ENCODE results near the gene ULBP3.
"Not testable (repeated sequence)": the region's sequence is repeated elsewhere in the genome, so short reads cannot be mapped to it uniquely, and the experiment has no call there.

DNA sequence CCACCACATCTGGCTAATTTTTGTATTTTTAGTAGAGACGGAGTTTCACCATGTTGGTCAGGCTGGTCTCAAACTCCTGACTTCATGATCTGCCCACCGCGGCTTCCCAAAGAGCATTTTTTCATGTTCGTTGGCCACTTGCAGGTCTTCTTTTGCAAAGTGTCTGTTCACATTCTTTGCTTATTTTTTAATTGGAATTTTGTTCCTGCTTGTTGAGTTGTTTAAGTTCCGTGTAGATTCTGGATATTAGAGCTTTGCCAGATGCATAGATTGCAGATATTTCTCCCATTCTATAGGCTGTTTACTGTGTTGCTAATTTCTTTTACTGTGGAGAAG lies 51.8 kb downstream of the ULBP3 start:
- not testable (repeated sequence) for TF ChIP-seq EZH2phosphoT487 (IDR thresholded peaks at IDR 0.05; ENCODE audit: borderline replicate concordance)
- TF ChIP-seq, protein P1, sequence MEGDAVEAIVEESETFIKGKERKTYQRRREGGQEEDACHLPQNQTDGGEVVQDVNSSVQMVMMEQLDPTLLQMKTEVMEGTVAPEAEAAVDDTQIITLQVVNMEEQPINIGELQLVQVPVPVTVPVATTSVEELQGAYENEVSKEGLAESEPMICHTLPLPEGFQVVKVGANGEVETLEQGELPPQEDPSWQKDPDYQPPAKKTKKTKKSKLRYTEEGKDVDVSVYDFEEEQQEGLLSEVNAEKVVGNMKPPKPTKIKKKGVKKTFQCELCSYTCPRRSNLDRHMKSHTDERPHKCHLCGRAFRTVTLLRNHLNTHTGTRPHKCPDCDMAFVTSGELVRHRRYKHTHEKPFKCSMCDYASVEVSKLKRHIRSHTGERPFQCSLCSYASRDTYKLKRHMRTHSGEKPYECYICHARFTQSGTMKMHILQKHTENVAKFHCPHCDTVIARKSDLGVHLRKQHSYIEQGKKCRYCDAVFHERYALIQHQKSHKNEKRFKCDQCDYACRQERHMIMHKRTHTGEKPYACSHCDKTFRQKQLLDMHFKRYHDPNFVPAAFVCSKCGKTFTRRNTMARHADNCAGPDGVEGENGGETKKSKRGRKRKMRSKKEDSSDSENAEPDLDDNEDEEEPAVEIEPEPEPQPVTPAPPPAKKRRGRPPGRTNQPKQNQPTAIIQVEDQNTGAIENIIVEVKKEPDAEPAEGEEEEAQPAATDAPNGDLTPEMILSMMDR (conservative IDR thresholded peaks at IDR 0.05; ENCODE audit: low read length), result peak; percentile 40; the same call in 1 of the 2 replicates
